ENCODE data around the gene TIAM2.

GRCh38 chr6:155022721-155023120 lies 27.6 kb downstream of the TIAM2 start:
- no peak for TF ChIP-seq CTCF (IDR thresholded peaks at IDR 0.05; ENCODE audit: poor library complexity)
- no peak for TF ChIP-seq EZH2phosphoT487 (IDR thresholded peaks at IDR 0.05; ENCODE audit: low read depth, severe bottlenecking, unreplicated experiment)

Data from hepatocyte (in vitro differentiated cells).